Fibroblast of villous mesenchyme (primary cell): ENCODE measurements around the gene ROR1. TPM values are rescaled to one million over a fixed set of nuclear protein-coding genes. Genes with fewer than 3 reads are reported as not detected.

Experiments used
- DNase-seq: peaks from one replicate; pipeline ENCODE4 v3.0.0-alpha.2; 2010; ENCODE audit warnings: low read depth
- H3K4me3 ChIP-seq: 2 replicates; pipeline ENCODE4 v1.5.1; 2011; ENCODE audit warnings: low read depth, mild to moderate bottlenecking, low read length
- total RNA-seq: library from RNA; depleted of rRNA; stranded (reverse); fragments of >200 nt; gene quantifications from 2 replicates; pipeline ENCODE4 v1.2.3, GENCODE V29; 2012
- TF ChIP-seq, protein P1 (sequence below): IDR thresholded peaks from 2 replicates; pipeline ENCODE4 v1.5.1; 2012; ENCODE audit warnings: low read depth, mild to moderate bottlenecking, low read length; ENCODE audit not compliant: insufficient read depth

The ROR1 gene
- total RNA-seq, 1 donor = 8.6 TPM

DNA sequence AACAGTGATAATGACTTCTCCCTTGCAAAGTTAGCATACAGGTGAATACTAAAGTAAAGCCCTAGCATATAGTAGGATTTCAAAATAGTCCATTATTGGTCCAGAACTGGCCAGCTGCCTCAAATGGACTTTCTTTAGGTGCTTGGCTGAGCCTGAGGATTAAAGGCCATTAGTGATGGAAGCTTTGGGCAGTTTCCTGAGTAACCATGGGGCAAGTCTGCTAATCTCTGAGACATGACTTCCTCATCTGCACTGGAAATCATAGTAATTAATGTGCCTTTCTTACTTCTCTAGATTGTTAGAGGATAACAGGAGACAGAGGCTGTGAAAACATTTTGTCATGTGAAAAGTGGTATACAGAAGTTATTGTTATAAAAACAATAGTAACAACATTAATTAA lies 273.1 kb downstream of the ROR1 start:
- H3K4me3 ChIP-seq = no peak overlapping the region
- no peak for DNase-seq
- TF ChIP-seq, protein P1, sequence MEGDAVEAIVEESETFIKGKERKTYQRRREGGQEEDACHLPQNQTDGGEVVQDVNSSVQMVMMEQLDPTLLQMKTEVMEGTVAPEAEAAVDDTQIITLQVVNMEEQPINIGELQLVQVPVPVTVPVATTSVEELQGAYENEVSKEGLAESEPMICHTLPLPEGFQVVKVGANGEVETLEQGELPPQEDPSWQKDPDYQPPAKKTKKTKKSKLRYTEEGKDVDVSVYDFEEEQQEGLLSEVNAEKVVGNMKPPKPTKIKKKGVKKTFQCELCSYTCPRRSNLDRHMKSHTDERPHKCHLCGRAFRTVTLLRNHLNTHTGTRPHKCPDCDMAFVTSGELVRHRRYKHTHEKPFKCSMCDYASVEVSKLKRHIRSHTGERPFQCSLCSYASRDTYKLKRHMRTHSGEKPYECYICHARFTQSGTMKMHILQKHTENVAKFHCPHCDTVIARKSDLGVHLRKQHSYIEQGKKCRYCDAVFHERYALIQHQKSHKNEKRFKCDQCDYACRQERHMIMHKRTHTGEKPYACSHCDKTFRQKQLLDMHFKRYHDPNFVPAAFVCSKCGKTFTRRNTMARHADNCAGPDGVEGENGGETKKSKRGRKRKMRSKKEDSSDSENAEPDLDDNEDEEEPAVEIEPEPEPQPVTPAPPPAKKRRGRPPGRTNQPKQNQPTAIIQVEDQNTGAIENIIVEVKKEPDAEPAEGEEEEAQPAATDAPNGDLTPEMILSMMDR = no peak

DNA sequence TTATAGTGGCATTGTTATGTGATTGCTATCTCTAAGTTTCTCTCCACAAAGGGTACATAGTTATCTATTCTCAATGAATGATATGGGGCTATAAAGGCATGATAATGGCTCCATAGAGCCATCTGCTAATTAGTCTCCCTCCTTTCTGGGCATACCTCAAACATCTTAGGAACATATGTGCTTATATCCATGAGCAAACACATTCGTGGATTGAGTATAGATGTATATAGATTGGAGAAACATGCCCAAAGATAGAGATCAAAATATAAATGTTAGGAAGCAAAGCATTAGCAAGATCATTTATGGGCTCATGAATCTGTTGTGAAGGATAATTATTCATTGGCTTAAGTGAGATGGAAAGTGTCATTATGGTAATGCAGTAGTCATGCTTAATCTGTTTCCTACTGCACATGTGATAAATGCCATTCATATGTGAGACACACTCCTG lies 273.8 kb downstream of the ROR1 start:
- H3K4me3 ChIP-seq = no peak overlapping the region
- TF ChIP-seq, protein P1 = no peak
- DNase-seq = no peak

DNA sequence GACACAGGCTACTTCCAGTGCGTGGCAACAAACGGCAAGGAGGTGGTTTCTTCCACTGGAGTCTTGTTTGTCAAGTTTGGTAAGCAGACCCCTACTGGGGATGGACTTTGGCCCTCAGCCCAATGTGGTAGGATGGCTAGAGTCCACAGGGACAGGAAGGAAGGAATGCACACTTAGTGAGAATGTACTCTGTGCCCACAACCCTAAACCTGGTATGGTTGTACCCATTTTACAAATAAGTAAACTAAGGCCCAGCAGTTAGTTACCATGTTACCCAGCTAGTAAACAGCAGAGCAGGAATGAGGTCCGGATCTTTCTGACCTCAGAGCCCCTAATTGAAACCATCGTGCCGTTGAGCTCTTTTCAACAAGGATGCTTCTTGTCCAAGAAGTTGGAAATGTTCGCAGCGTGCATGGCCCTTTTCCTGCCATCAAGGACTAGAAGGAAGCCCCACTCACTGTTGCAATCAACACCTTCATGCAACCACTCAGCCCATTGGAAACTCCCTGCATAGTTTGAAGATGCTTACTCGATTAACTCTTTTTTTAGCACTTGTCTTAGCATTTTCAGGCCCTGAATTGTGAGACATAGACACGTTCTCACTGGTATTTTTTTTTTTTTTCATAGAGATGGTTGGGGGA lies 276.2 kb downstream of the ROR1 start:
- no peak for DNase-seq
- H3K4me3 ChIP-seq = no peak overlapping the region
- TF ChIP-seq, protein P1 = no peak

DNA sequence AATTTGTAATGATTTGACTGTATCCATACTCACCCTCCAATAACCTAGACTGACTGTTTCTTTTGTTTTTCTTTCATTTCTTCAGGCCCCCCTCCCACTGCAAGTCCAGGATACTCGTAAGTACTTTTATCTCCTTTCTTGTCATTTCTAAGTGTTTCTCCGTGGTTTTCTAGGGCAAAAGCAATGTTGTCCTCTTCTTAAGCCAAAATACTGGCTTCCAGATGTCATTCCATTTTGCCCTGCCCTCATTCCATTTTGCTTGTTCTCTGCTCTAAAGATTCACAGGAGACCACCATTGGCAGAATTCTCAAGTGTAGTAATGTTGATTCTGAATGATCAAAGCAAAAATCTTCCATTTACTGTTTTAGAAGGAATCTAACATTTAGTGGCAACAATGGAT lies 276.8 kb downstream of the ROR1 start:
- TF ChIP-seq, protein P1 = no peak
- no peak overlapping the region for H3K4me3 ChIP-seq
- DNase-seq = no peak

DNA sequence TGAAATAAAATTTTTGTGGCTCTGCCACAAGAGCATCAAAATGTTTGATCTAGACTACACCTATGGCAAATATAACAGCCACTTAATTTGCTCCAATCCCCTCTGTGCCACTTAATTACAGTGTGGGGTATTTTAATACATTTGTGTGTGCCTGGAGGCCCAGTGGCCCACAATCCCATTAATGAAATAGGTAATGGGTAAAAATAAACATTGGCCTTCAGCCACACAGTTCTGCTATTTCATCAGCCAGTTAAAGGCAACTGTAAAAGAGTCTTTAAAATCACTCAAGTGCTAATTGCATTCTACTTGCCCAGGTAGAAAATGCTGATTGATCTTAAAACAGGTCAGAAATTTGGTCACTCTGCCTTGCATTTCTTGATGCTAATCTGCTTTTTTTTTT lies 278.0 kb downstream of the ROR1 start:
- no peak overlapping the region for H3K4me3 ChIP-seq
- no peak for DNase-seq
- TF ChIP-seq, protein P1 = no peak

DNA sequence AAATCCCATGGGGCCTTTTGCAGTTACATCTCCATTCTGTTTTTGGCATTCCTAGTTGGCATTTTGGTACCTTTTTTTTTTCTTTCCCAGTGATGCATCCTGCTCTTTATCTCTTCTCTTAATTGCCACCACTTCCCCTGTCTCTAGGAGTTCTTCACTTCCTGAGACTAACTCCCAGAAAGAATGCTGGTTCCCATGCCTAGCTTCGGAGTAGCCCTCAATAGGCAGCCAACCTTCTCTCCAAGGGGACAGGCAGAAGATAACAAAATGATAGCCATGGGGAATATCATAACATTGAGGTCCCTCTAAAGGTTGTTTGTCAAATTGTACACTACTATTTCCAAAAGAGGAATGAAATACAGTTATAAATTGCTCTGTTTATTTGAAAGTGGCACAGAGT lies 279.0 kb downstream of the ROR1 start:
- TF ChIP-seq, protein P1 = no peak
- DNase-seq = no peak
- no peak overlapping the region for H3K4me3 ChIP-seq

DNA sequence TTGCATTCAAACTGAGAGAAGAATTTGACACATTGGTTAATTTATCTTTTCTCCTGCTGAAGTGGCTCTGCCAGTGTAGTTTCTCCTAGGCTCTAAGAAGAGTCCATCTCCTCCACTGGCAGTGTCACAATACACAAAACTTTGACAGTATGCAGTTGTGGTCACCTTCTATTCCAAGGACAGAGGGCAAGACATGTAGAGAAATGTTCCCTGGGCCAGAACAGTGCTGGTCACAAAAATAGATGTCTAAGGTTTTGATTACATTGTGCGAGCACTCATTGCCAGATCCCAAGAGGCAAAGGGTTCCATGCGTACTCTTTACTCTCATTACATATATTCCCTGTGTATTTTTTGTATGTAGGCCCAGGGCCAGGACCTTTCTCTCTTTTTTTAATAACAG lies 281.5 kb downstream of the ROR1 start:
- TF ChIP-seq, protein P1 = no peak
- DNase-seq = no peak
- no peak overlapping the region for H3K4me3 ChIP-seq
